Neuron (in vitro differentiated cells): ENCODE measurements around the gene ATG10.
"Not testable (repeated sequence)": the region's sequence is repeated elsewhere in the genome, so short reads cannot be mapped to it uniquely, and the experiment has no call there.

Experiments used
- H2AFZ ChIP-seq: one replicate; pipeline ENCODE4 v1.6.1; 2013; ENCODE audit warnings: low read depth, mild to moderate bottlenecking, inconsistent platforms, low read length, moderate library complexity
- H3K27me3 ChIP-seq: one replicate; pipeline ENCODE4 v1.6.1; 2013; ENCODE audit warnings: low read length; ENCODE audit not compliant: insufficient read depth
- H3K36me3 ChIP-seq: one replicate; pipeline ENCODE4 v1.6.1; 2013; ENCODE audit warnings: low read length; ENCODE audit not compliant: insufficient read depth
- H3K4me1 ChIP-seq: one replicate; pipeline ENCODE4 v1.6.1; 2013; ENCODE audit warnings: low read length; ENCODE audit not compliant: insufficient read depth
- H3K4me3 ChIP-seq: 2 replicates; pipeline ENCODE4 v1.5.1; 2013; ENCODE audit warnings: mild to moderate bottlenecking, low read length, moderate library complexity
- H3K9me3 ChIP-seq: one replicate; pipeline ENCODE4 v1.6.1; 2013; ENCODE audit warnings: low read length

Gene ATG10

DNA sequence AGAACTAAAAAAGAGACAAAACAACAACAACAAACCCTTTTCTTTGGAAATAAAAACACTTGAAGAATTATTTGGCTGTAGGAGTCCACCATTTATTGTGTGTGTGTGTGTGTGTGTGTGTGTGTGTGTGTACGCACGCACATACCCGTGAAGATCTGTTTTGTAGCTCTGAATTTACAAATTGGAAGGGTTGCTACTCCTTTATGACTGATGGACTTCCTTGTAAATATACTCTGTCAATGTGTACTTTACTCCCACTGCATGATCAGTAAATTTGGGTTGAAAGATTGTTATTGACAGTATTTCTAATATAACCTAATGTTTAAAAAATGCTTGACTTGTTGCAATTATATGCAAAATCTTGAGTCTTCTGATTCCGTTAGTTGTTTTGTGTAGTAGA lies 148.1 kb downstream of the ATG10 start:
- no peaks in the 10 kb centered on the region for H3K9me3 ChIP-seq
- no peaks in the 10 kb centered on the region for H3K27me3 ChIP-seq
- H3K4me3 ChIP-seq = no peak overlapping the region
- H2AFZ ChIP-seq = no peak overlapping the region
- no peaks in the 10 kb centered on the region for H3K36me3 ChIP-seq
- H3K4me1 ChIP-seq = no peaks in the 10 kb centered on the region

DNA sequence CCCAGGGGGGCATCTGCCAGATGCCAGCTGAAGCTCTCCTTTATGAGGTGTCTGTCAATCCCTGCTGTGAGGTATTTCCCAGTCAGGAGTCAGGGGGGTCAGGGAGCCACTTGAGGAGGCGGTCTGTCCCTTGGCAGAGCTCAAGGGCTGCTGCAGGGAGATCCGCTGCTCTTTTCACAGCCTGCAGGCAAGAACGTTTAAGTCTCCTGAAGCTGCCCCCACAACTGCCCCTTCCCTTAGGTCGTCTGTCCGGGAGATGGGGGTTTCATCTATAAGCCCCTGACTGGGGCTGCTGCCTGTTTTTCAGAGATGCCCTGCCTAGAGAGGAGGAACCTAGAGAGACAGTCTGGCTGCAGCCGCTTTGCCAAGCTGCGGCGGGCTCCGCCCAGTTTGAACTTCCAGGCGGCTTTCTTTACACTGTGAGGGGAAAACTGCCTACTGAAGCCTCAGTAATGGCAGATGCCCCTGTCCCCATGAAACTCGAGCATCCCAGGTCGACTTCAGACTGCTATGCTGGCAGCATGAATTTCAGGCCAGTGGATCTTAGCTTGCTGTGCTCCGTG lies 158.0 kb downstream of the ATG10 start:
- Histone ChIP-seq H2AFZ (no peak overlapping the region), H3K4me1 (no peaks in the 10 kb centered on the region), H3K4me3 (no peak overlapping the region), H3K27me3 (no peaks in the 10 kb centered on the region), H3K9me3 (no peaks in the 10 kb centered on the region), H3K36me3 (no peaks in the 10 kb centered on the region)

DNA sequence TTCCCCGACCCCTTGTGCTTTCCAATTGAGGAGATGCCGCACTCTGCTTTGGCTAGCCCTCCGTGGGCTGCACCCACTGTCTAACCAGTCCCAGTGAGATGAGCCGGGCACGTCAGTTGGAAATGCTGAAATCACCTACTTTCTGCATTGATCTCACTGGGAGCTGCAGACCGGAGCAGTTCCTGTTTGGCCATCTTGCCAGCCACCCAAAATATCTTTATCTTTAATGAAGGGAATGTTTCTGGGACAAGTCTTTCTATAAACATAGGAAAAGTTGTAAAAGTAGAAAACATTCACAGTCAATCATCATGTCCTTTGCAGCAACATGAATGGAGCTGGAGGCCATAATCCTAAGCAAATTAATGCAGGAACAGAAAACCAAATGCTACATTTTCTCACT lies 158.8 kb downstream of the ATG10 start:
- Histone ChIP-seq H3K9me3 (no peaks in the 10 kb centered on the region), H2AFZ (no peak overlapping the region), H3K4me3 (no peak overlapping the region), H3K4me1 (no peaks in the 10 kb centered on the region), H3K36me3 (no peaks in the 10 kb centered on the region), H3K27me3 (no peaks in the 10 kb centered on the region)

GRCh38 chr5:82137205-82137604 lies 165.4 kb downstream of the ATG10 start:
- H2AFZ ChIP-seq = no peak overlapping the region
- H3K4me1 ChIP-seq = no peaks in the 10 kb centered on the region
- peaks cover 3% of the 10 kb centered on the region for H3K9me3 ChIP-seq
- no peaks in the 10 kb centered on the region for H3K27me3 ChIP-seq
- no peak overlapping the region for H3K4me3 ChIP-seq
- no peaks in the 10 kb centered on the region for H3K36me3 ChIP-seq

DNA sequence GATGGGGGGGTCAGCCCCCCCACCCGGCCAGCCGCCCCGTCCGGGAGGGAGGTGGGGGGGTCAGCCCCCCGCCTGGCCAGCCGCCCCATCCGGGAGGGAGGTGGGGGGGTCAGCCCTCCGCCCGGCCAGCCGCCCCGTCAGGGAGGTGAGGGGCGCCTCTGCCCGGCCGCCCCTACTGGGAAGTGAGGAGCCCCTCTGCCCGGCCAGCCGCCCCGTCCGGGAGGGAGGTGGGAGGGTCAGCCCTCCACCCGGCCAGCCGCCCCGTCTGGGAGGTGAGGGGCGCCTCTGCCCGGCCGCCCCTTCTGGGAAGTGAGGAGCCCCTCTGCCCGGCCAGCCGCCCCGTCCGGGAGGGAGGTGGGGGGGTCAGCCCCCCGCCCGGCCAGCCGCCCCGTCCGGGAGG lies 168.0 kb downstream of the ATG10 start:
- not testable (repeated sequence) for H3K27me3 ChIP-seq, H3K4me3 ChIP-seq, H3K36me3 ChIP-seq, H2AFZ ChIP-seq, H3K9me3 ChIP-seq, H3K4me1 ChIP-seq

- Histone ChIP-seq H3K4me1 (no peaks in the 10 kb centered on the region), H3K27me3 (no peaks in the 10 kb centered on the region), H3K36me3 (no peaks in the 10 kb centered on the region), H3K9me3 (peaks cover 3% of the 10 kb centered on the region), H3K4me3 (no peak overlapping the region), H2AFZ (no peak overlapping the region)
Measured at GRCh38 chr5:82142217-82142841, 170.5 kb downstream of the ATG10 start.

DNA sequence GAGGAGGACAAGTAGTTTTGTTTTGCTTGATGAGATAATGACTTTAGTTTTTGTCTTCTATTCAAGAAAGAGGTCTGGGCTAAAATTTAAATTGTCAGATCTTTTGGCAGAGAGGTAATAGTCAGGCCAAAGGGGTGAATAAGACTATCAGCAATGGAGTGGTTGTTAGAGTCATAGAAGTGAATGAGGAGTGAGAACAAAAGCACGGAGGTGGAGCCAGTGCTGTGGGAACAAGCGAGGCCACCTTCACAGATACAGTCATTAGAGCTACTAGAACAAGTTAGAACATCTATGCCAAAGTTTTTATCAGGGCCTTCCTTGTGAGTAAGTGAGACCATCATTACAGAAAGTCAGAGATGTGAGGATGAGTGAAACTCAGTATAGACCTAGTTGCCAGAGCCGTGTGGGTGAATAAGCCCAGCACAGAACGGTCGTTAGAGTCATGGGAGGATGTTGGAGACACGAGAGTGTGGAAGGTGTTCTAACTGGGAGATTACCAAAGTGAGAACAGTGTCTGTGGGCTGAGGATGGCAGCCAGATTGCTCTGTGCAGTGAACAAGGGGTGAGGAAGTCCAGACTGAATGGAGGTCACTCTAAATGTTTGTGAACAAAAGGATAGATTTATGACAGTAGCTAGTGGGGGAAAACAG lies 171.2 kb downstream of the ATG10 start:
- Histone ChIP-seq H2AFZ (no peak overlapping the region), H3K4me1 (no peaks in the 10 kb centered on the region)

DNA sequence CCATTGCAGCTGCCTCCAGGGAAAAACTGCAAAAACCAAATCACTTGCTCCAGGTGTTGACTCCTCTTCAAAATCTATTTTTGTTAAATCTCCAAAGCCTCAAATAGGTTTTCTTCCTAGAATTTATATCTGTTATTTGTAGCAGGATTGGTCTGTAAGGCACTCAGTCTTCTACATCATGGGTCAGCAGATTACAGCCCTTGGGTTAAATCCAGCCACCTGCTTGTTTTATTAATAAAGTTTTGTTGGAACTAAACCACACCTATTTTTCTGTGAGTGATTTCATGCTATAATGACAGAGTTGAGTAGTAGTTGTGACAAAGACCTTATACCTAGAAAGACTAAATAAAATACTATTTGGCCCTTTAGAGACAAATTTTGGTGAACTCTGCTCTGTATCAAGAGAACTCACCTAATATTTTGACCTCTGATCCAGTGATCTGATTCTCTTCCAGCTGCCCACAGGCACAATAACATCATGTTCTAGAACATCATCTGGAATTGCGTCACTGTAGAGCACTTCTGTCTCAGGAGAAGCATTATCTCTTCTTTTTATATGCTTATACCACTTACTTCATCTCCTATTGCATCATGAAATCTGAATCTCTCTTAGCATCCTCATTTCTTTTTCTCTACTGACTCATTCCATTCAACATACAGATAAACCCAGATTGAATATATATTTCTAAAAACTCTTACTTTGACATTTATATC lies 176.2 kb downstream of the ATG10 start:
- Histone ChIP-seq H3K4me1 (no peaks in the 10 kb centered on the region), H3K9me3 (no peaks in the 10 kb centered on the region), H3K4me3 (no peak overlapping the region), H3K36me3 (no peaks in the 10 kb centered on the region), H2AFZ (no peak overlapping the region), H3K27me3 (no peaks in the 10 kb centered on the region)

More for the DNA sequence above, 171.2 kb downstream of the ATG10 start:
- no peaks in the 10 kb centered on the region for H3K36me3 ChIP-seq
- H3K27me3 ChIP-seq = no peaks in the 10 kb centered on the region
- H3K9me3 ChIP-seq = peaks cover 3% of the 10 kb centered on the region
- H3K4me3 ChIP-seq = no peak overlapping the region

DNA sequence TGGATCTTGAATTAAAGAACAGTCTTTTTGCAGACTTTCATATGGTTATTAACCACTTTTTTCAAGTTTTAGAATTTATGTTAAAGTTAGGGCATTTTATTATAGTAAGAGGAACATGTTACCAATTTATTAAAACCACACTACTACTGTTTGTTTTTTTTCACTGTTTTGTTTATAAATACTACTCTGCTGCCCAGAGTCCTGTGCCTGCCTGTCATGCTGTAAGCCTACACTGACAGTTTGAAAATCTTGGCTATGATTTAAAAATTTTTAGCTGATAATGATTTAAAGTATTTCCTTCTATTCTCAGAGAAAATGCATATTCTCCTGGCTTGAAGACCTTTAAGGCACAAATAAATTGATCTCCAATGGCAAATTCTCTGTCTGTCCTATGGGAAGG lies 177.6 kb downstream of the ATG10 start:
- Histone ChIP-seq H3K27me3 (no peaks in the 10 kb centered on the region), H3K4me3 (no peak overlapping the region), H2AFZ (no peak overlapping the region), H3K36me3 (no peaks in the 10 kb centered on the region), H3K4me1 (no peaks in the 10 kb centered on the region), H3K9me3 (no peaks in the 10 kb centered on the region)

DNA sequence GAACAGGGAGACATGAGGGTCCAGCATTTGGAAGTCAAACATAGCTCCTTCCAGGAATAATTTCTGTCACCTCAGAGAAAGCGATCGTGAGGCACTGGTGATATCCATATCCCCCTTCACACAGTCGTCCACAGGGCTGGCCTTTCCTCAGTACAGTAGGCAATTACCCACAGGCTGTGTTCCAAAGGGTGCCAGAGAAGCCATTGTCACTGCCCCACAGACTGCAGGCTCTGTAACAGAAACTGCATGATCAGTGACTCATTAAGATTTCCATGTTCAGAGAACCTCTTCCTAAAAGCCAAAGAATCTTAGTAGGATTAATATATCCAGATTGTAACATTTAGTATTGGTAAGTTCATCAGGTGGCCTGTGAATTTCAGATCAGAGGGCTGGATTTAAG lies 178.7 kb downstream of the ATG10 start:
- H3K9me3 ChIP-seq = no peaks in the 10 kb centered on the region
- no peaks in the 10 kb centered on the region for H3K27me3 ChIP-seq
- no peak overlapping the region for H3K4me3 ChIP-seq

DNA sequence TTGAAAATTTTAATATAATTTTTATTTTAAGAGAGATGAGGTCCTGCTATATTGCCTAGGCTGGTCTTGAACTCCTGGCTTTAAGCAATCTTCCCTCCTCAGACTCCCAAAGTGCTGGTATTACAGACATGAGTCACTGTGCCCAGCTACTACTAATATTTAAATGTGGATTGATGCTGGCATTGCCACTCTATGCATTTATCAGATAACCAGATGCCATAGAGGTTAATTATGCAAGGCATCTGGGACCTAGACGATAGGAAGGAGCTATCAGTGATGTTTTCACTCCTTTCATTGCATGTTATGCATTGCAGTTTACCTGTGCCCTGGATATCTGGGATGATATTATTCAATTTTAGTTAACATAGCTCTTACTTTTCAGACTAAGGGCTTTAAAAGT lies 179.4 kb downstream of the ATG10 start:
- Histone ChIP-seq H3K27me3 (no peaks in the 10 kb centered on the region), H2AFZ (no peak overlapping the region), H3K36me3 (no peaks in the 10 kb centered on the region), H3K4me3 (no peak overlapping the region), H3K4me1 (no peaks in the 10 kb centered on the region), H3K9me3 (no peaks in the 10 kb centered on the region)

More for the DNA sequence above, 178.7 kb downstream of the ATG10 start:
- Histone ChIP-seq H3K36me3 (no peaks in the 10 kb centered on the region), H2AFZ (no peak overlapping the region), H3K4me1 (no peaks in the 10 kb centered on the region)

DNA sequence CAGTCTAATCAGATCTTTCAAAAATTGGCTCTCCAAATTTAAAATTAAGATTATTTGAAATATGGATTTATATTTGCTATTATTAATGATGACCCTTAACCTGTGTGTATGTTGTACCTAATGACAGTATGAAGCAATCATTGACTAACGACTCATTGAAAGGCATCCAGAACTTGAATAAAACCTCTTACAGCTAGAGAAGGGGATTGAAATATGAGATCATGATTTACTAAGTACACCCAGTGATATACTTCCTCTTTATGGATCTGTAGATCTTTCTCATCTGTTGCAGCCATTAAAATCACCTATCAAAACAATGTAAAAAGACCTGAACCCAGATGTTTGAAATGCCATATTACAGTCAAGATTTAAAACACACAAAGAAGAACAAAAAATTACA lies 179.8 kb downstream of the ATG10 start:
- Histone ChIP-seq H3K4me3 (no peak overlapping the region), H3K4me1 (no peaks in the 10 kb centered on the region), H3K27me3 (no peaks in the 10 kb centered on the region), H2AFZ (no peak overlapping the region), H3K9me3 (no peaks in the 10 kb centered on the region), H3K36me3 (no peaks in the 10 kb centered on the region)

DNA sequence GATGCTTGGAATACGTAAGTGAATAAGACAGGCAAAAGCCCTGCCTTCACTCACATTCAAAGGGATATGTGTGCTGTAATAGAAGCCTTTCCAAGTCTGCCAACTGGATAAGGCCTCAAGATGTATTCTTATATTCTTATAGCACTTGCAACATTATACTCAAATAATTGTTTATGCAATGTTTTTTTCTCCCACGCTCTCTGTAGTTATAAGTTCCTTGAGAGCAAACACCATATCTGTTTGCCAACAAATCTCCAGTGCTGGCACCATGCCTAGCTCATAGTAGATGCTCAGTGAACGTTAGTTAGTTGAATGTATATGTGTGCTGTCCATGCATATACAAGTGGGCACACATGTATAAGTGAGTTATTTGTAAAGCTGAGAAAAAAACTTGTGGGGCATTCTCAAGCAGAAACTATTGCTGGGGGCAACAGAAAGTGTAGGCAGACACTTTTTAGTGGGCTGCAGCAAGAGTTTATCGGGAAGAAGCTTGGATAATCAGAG lies 181.2 kb downstream of the ATG10 start:
- Histone ChIP-seq H3K9me3 (no peaks in the 10 kb centered on the region), H3K4me1 (no peaks in the 10 kb centered on the region), H3K4me3 (no peak overlapping the region), H2AFZ (no peak overlapping the region), H3K27me3 (no peaks in the 10 kb centered on the region), H3K36me3 (no peaks in the 10 kb centered on the region)
